NCI-H1436 (cell line): Measurements from ENCODE around the gene PCSK5.

ENCODE experiments used
- DNase-seq: peaks from one replicate; lab custom pipeline; 2025; lab: John Stamatoyannopoulos, UW

The PCSK5 gene

GRCh38 chr9:76192013-76192412 lies 301.5 kb downstream of the PCSK5 start:
- no peak for DNase-seq

DNA sequence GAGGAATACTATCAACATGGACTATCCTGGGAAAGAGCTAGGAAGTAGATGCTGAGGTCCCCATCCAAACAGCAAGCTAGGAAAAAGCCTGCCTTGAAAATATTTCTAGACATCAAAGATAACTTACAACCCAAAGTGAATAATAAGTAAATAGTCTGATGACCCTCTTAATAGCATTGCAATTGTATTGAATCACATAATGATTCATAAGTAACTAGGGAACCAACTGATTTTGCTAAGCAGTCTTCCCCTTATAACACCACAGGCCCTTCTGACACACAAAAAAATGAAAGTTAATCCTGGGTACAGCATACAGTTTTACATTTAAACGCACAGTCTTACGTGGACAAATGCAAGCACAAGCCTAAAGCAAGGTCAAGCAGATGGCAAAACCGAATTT lies 304.4 kb downstream of the PCSK5 start:
- DNase-seq = no peak

GRCh38 chr9:76198336-76198735 lies 307.9 kb downstream of the PCSK5 start:
- DNase-seq = no peak

DNA sequence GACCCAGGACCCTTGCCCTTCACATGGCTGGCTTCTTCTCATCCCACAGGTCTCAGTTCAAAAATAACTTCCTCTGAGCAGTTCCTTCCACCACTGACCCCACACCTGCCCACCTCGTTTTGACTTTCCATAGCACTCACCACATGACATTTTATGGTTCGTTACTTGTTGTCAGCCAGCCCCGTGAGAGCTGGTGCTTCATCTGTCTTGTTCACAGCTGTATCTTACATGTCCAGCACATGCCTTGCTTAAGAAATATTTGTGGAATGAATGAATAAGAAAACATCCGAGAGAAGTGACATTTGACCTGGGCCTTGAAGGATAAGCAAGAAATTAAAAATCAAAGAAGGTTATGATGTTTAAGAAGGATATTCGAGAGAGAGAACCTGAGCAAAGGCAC lies 309.8 kb downstream of the PCSK5 start:
- DNase-seq = no peak

DNA sequence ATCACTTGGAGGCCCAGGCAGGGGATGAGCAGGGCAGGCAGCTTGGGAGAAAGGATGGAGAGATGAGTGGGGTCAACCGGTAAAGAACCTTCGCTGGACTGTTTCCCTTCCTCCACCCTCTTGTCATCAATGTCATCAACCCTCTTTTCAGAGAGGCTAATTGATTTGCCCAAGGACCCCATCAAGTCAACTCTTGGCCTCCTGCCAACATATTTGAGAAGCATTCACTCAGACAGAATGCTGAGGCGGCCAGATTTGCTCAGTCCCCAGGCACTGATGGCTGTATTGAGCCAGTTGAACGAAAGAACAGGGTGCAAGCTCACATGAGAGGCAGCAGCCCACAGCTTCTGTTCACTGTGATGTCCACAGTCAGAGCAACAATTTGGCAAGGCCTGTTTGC lies 310.3 kb downstream of the PCSK5 start:
- DNase-seq = no peak

DNA sequence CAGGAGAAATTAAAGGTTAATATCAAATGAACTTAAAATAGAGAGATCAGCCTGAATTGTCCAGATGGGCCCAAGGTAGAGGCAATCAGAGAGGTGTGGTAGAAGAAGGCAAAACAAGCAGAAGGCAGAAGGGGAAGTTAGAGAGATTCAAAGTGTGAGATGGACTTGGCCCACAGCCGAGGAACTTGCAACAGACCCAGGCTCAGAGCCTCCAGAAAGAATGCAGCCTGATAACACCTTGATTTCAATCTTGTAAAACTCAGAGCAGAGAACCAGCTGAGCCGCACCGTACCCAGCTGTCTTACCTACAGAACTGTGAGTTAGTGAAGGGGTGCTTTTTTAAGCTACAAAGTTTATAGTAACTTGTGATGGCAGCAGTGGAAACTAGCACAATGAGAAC lies 312.9 kb downstream of the PCSK5 start:
- no peak for DNase-seq

DNA sequence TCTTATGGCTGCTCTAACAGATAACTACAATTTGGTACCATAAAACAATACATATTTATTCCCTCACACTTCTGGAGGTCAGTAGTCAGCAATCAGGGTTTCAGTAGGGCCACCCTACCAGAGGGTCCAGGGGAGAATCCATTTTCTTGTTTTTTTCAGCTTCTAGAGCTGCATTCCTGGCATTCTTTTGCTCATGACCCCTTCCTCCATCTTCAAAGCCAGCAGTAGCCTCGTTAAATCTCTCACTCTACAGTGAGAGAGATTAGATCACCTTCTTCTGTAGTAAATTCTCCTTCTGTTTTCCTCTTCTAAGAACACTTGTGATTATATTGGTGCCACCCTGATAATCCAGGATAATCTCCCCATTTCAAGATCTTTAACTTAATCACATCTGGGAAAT lies 316.3 kb downstream of the PCSK5 start:
- DNase-seq = no peak

DNA sequence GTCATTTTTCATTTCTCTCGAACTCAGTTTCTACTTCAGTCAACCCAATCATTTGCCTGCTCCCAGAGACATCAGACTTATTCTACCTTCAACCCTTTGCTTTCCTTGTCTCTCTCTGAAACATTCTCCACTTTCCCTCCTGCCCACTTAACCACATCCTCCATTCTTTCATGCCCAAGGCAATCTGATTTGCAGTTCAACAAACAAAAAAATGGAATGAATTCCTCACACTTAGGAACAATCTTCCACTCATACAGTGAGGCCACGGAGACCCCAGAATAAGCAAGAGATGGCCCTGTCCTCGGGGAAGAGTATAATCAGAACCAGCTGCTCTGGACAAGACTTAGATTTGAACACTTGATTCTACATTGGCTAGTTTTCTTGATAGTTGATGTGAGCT lies 323.3 kb downstream of the PCSK5 start:
- no peak for DNase-seq

GRCh38 chr9:76215066-76215465 lies 324.6 kb downstream of the PCSK5 start:
- no peak for DNase-seq

DNA sequence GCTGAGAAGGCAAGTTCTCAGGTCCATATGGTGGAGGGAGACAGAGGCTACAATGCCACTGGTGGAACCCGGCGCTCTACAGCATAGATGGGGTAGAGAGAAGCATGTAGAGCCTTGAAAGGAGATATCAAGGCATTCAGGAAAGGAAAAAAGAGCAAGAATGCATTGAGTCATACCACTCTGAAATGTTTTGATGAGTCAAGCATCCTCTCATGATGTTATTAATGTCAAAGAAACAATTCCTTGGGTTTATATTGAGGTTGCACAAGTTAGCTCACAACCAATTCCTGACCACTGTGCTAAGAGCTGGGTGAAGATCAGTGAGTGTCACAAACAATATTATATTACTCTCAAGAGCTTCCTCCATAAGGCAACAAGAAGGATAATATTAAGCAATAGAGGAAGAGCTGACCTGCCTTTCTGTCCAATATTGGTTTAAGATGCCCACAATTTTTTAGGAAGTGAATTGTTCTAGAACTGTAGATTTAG lies 325.7 kb downstream of the PCSK5 start:
- no peak for DNase-seq

- DNase-seq = no peak
Observed at GRCh38 chr9:76218117-76218885, 327.8 kb downstream of the PCSK5 start.

DNA sequence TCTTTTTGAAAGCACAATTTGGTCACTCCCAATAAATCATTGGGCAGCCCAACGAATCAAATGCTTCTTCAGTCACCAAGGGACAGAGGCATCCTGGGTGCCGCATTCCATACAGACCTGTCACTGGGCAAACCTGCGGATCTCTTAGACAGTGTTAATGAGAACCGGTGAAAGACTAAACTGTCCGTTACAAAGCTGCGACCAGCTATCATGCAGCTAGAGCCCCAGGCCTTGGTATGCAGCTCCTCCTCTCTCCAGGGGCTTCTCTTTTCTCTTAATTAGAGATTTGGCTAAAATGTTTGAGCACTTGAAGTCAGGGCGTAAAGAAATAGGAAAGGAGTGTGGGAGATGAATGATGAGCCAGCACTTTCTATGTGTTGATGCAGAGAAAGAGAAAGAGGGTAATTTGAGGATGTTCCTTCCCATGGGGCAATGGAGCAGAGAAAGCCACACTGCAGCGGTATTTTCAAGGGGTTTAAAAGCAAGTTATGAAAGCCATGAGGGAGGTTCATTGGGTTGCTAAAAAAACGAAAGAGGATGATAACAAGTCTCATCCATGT lies 328.5 kb downstream of the PCSK5 start:
- DNase-seq = no peak

DNA sequence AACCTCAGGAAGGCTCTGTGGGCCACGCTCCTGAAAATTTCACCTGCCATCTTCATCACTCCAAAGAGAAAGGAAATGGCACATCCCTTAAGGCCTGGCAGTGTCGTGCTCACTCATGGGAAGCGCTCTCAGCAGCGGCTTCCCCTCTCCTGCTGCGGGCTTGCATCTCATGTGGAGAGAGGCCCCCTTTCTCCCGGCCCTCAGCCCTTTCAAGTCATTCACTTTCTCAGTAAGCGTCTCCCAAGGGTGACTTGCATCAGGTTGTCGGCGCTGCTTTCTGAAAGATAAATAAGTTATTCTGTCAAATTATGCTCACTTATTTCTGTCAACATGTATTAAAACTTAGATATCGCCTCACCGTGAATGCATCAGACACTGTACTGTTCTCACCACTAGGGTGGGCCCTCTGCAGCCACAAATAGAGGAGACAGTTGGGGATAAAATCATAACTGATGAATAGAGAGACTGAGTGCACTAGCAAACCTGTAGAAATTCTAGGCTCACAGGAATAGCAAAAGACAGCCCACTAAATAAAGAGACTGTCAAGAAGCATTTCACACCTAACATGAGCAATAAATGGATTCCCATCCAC lies 329.2 kb downstream of the PCSK5 start:
- no peak for DNase-seq

GRCh38 chr9:76221423-76221822 lies 330.9 kb downstream of the PCSK5 start:
- no peak for DNase-seq

DNA sequence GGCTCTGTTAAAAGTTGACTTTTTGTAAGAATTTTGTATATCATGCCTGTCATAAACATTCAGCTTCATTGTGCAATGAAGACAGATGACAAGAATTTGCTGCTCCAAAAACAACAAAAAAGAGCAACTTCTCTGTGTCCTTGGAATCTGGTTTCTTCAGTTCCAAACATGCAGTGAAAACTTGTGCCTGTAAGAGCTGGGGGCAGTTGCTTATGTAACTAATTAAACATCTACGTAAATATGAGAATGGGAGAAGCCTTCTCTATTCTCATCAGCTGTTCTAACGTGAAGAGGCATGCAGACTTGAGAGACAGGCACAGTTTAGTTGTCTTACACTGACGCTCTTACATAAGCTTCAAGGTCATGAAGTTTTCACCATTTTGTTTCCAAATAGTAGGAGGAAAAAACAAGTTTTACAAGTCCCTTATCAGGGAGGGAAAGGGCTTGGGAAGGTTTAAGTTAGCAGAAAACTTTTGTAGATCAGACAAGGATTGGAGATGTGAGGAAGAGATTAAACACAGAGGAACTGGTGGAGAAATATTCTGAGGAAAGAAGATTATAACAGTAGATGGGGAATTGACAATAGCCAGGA lies 333.4 kb downstream of the PCSK5 start:
- no peak for DNase-seq

GRCh38 chr9:76227156-76227555 lies 336.7 kb downstream of the PCSK5 start:
- no peak for DNase-seq

GRCh38 chr9:76231001-76231400 lies 340.5 kb downstream of the PCSK5 start:
- DNase-seq = no peak

- no peak for DNase-seq
Observed at GRCh38 chr9:76232861-76233489, 342.5 kb downstream of the PCSK5 start.

GRCh38 chr9:76240578-76240977 lies 350.1 kb downstream of the PCSK5 start:
- no peak for DNase-seq

- DNase-seq = no peak
Observed at GRCh38 chr9:76245518-76245917, 355.0 kb downstream of the PCSK5 start.

- DNase-seq = no peak
Observed at GRCh38 chr9:76246680-76247079, 356.2 kb downstream of the PCSK5 start.

GRCh38 chr9:76247426-76247825 lies 357.0 kb downstream of the PCSK5 start:
- DNase-seq = no peak

DNA sequence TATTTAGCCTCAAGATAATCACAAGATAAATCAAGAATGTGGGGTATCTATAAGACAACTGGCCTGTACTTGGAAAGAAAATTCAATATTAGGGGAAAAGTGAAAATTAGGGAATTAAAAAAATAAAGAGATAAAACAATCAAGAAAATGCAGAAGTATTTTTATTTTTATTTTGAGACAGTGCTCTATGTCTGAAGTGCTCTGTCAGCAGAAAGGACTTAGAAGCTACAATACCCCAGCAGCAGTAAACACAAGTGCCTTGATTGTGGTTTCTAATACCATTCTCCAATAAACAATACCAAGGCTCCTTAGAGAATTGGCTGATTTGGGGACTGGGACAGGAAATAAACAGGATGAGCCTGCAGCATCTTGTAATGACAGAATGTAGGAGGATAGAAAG lies 358.8 kb downstream of the PCSK5 start:
- no peak for DNase-seq
